Activated naive CD4-positive, alpha-beta T cell treated with anti-CD3 and anti-CD28 coated beads, Interleukin-2, amount 10 ng/mL, durations not matched to agents 7 days and 5 days (primary cell): Measurements from ENCODE around the gene ZSWIM7.
"Not testable (repeated sequence)": the region's sequence is repeated elsewhere in the genome, so short reads cannot be mapped to it uniquely, and the experiment has no call there.

Source experiments
- CTCF ChIA-PET: fragments of 350-600 bp; sonication (Branson Sonifier 250); formaldehyde crosslinking; loops from one replicate; lab custom pipeline; 2021; ENCODE audit warnings: antibody characterized with exemption; lab: Charles Lee
- DNase-seq: peaks from one replicate; pipeline ENCODE4 v3.0.0-alpha.2; 2020
- H3K27ac Mint-ChIP-seq: one replicate; pipeline ENCODE4 v1.8.0; 2021; ENCODE audit warnings: mild to moderate bottlenecking, moderate library complexity, mixed read lengths
- H3K27me3 Mint-ChIP-seq: one replicate; pipeline ENCODE4 v1.8.0; 2021; ENCODE audit warnings: mild to moderate bottlenecking, mixed read lengths
- H3K36me3 Mint-ChIP-seq: one replicate; pipeline ENCODE4 v1.8.0; 2021; ENCODE audit warnings: mixed read lengths
- H3K4me1 Mint-ChIP-seq: one replicate; pipeline ENCODE4 v1.8.0; 2021; ENCODE audit warnings: mixed read lengths
- H3K4me3 Mint-ChIP-seq: one replicate; pipeline ENCODE4 v1.8.0; 2021; ENCODE audit warnings: mild to moderate bottlenecking, moderate library complexity, mixed read lengths
- H3K9me3 Mint-ChIP-seq: one replicate; pipeline ENCODE4 v1.8.0; 2021; ENCODE audit warnings: mixed read lengths

ZSWIM7 gene

GRCh38 chr17:15944759-15945526 lies 54.6 kb downstream of the ZSWIM7 start, which contains the start of gene ADORA2B:
Gene ADORA2B (plus strand): TSS chr17:15945130. CDS start chr17:15945249, 119 bp downstream.
- Mint-ChIP-seq H3K27ac (no peak within 1 kb of the TSS), H3K4me1 (peaks cover 11% of the 10 kb centered on the region), H3K27me3 (peaks cover 76% of the 10 kb centered on the region), H3K36me3 (no peaks in the 10 kb centered on the region), H3K9me3 (no peaks in the 10 kb centered on the region), H3K4me3 (peak within 1 kb of the TSS; percentile 73)
- CTCF ChIA-PET: interaction anchor here (0.7 to 2.7 kb wide), 8 partner anchors 12 to 116 kb away, joined by 3 to 19 read pairs (median 3); partner anchors contain the start of genes TTC19 and ZSWIM7
- peak; percentile 66 for DNase-seq

- DNase-seq: no peak
- peak overlapping the region; percentile 69 for H3K4me3 Mint-ChIP-seq
- CTCF ChIA-PET: interaction anchor here (1.0 to 2.7 kb wide), 7 partner anchors 8 to 115 kb away, joined by 3 to 19 read pairs (median 3); partner anchors contain the start of genes TTC19 and ZSWIM7
- peaks cover 75% of the 10 kb centered on the region for H3K27me3 Mint-ChIP-seq
- H3K9me3 Mint-ChIP-seq: no peaks in the 10 kb centered on the region
- no peaks in the 10 kb centered on the region for H3K36me3 Mint-ChIP-seq
- H3K4me1 Mint-ChIP-seq: peaks cover 11% of the 10 kb centered on the region
- no peak overlapping the region for H3K27ac Mint-ChIP-seq
Observed at GRCh38 chr17:15943971-15944758, 55.3 kb downstream of the ZSWIM7 start.

GRCh38 chr17:15942207-15942833 lies 57.2 kb downstream of the ZSWIM7 start:
- Mint-ChIP-seq H3K27me3 (peaks cover 64% of the 10 kb centered on the region), H3K36me3 (no peaks in the 10 kb centered on the region), H3K27ac (no peak overlapping the region), H3K4me1 (peaks cover 11% of the 10 kb centered on the region), H3K9me3 (no peaks in the 10 kb centered on the region), H3K4me3 (no peak overlapping the region)
- DNase-seq: no peak
- CTCF ChIA-PET: interaction anchor here (0.6 to 1.0 kb wide), 2 partner anchors 8 to 46 kb away, joined by 3 read pairs; no protein-coding TSS in a partner anchor

- Mint-ChIP-seq H3K27ac (no peak overlapping the region), H3K36me3 (no peaks in the 10 kb centered on the region), H3K4me1 (peaks cover 11% of the 10 kb centered on the region), H3K9me3 (no peaks in the 10 kb centered on the region), H3K4me3 (no peak overlapping the region), H3K27me3 (peaks cover 59% of the 10 kb centered on the region)
- CTCF ChIA-PET: interaction anchor here (0.6 to 1.3 kb wide), 3 partner anchors 8 to 113 kb away, joined by 3 read pairs; no protein-coding TSS in a partner anchor
- no peak for DNase-seq
Observed at GRCh38 chr17:15941781-15942180, 57.7 kb downstream of the ZSWIM7 start.

GRCh38 chr17:15936481-15936880 lies 63.0 kb downstream of the ZSWIM7 start:
- CTCF ChIA-PET, H3K36me3 Mint-ChIP-seq, H3K4me1 Mint-ChIP-seq, H3K27ac Mint-ChIP-seq, H3K4me3 Mint-ChIP-seq, H3K9me3 Mint-ChIP-seq, DNase-seq: not testable (repeated sequence)
- peaks cover 20% of the 10 kb centered on the region for H3K27me3 Mint-ChIP-seq

GRCh38 chr17:15935891-15936290 lies 63.6 kb downstream of the ZSWIM7 start:
- no peak for DNase-seq
- no peaks in the 10 kb centered on the region for H3K4me1 Mint-ChIP-seq
- peaks cover 21% of the 10 kb centered on the region for H3K27me3 Mint-ChIP-seq
- CTCF ChIA-PET: no interaction called here
- no peak overlapping the region for H3K4me3 Mint-ChIP-seq
- H3K9me3 Mint-ChIP-seq: no peaks in the 10 kb centered on the region
- no peaks in the 10 kb centered on the region for H3K36me3 Mint-ChIP-seq
- H3K27ac Mint-ChIP-seq: no peak overlapping the region

GRCh38 chr17:15934866-15935265 lies 64.6 kb downstream of the ZSWIM7 start:
- CTCF ChIA-PET: no interaction called here
- Mint-ChIP-seq H3K27ac (no peak overlapping the region), H3K4me3 (no peak overlapping the region)

GRCh38 chr17:15931394-15931793 lies 68.1 kb downstream of the ZSWIM7 start:
- no peak overlapping the region for H3K4me3 Mint-ChIP-seq
- CTCF ChIA-PET: interaction anchor here (0.6 kb wide), 1 partner anchor 452 kb away, joined by 3 read pairs; no protein-coding TSS in a partner anchor
- H3K27ac Mint-ChIP-seq: no peak overlapping the region
- H3K9me3 Mint-ChIP-seq: no peaks in the 10 kb centered on the region
- H3K27me3 Mint-ChIP-seq: peaks cover 44% of the 10 kb centered on the region
- H3K36me3 Mint-ChIP-seq: no peaks in the 10 kb centered on the region
- peaks cover 2% of the 10 kb centered on the region for H3K4me1 Mint-ChIP-seq
- DNase-seq: no peak

More at GRCh38 chr17:15934866-15935265, 64.6 kb downstream of the ZSWIM7 start:
- H3K4me1 Mint-ChIP-seq: no peaks in the 10 kb centered on the region
- DNase-seq: no peak
- H3K27me3 Mint-ChIP-seq: peaks cover 19% of the 10 kb centered on the region
- H3K36me3 Mint-ChIP-seq: no peaks in the 10 kb centered on the region
- no peaks in the 10 kb centered on the region for H3K9me3 Mint-ChIP-seq

GRCh38 chr17:15930426-15930825 lies 69.1 kb downstream of the ZSWIM7 start:
- no peak overlapping the region for H3K4me3 Mint-ChIP-seq
- H3K27me3 Mint-ChIP-seq: peaks cover 49% of the 10 kb centered on the region
- CTCF ChIA-PET: no interaction called here
- no peaks in the 10 kb centered on the region for H3K9me3 Mint-ChIP-seq
- peaks cover 2% of the 10 kb centered on the region for H3K4me1 Mint-ChIP-seq
- H3K36me3 Mint-ChIP-seq: no peaks in the 10 kb centered on the region
- H3K27ac Mint-ChIP-seq: no peak overlapping the region
- DNase-seq: no peak

GRCh38 chr17:15929941-15930340 lies 69.6 kb downstream of the ZSWIM7 start:
- CTCF ChIA-PET: no interaction called here
- DNase-seq: no peak
- H3K4me3 Mint-ChIP-seq: no peak overlapping the region

GRCh38 chr17:15928286-15928785 lies 71.2 kb downstream of the ZSWIM7 start:
- Mint-ChIP-seq H3K36me3 (no peaks in the 10 kb centered on the region), H3K4me1 (peaks cover 2% of the 10 kb centered on the region), H3K27me3 (peaks cover 60% of the 10 kb centered on the region), H3K9me3 (no peaks in the 10 kb centered on the region), H3K4me3 (no peak overlapping the region), H3K27ac (no peak overlapping the region)
- DNase-seq: no peak
- CTCF ChIA-PET: no interaction called here

More at GRCh38 chr17:15929941-15930340, 69.6 kb downstream of the ZSWIM7 start:
- H3K36me3 Mint-ChIP-seq: no peaks in the 10 kb centered on the region
- H3K9me3 Mint-ChIP-seq: no peaks in the 10 kb centered on the region
- no peak overlapping the region for H3K27ac Mint-ChIP-seq
- H3K27me3 Mint-ChIP-seq: peaks cover 49% of the 10 kb centered on the region
- H3K4me1 Mint-ChIP-seq: peaks cover 2% of the 10 kb centered on the region
